ENCODE results near the gene SSTR4. TPM values are rescaled to one million over a fixed set of nuclear protein-coding genes. Genes with fewer than 3 reads are reported as not detected.

Gene SSTR4
- total RNA-seq, 1 donor from 2014 or later: not detected

GRCh38 chr20:23032056-23032749 is 2.9 kb upstream of the SSTR4 start:
- Histone ChIP-seq H3K4me3 (ENCODE audit: low read depth, low read length) (no peak overlapping the region), H3K36me3 (ENCODE audit: control insufficient read depth, insufficient read depth, low read length) (no peaks in the 10 kb centered on the region), H3K27me3 (ENCODE audit: control insufficient read depth, insufficient read depth, low read length) (peaks cover 14% of the 10 kb centered on the region)
- DNase-seq (ENCODE audit: low read depth) (no peak), FAIRE-seq (no peak)
- TF ChIP-seq, protein P1, sequence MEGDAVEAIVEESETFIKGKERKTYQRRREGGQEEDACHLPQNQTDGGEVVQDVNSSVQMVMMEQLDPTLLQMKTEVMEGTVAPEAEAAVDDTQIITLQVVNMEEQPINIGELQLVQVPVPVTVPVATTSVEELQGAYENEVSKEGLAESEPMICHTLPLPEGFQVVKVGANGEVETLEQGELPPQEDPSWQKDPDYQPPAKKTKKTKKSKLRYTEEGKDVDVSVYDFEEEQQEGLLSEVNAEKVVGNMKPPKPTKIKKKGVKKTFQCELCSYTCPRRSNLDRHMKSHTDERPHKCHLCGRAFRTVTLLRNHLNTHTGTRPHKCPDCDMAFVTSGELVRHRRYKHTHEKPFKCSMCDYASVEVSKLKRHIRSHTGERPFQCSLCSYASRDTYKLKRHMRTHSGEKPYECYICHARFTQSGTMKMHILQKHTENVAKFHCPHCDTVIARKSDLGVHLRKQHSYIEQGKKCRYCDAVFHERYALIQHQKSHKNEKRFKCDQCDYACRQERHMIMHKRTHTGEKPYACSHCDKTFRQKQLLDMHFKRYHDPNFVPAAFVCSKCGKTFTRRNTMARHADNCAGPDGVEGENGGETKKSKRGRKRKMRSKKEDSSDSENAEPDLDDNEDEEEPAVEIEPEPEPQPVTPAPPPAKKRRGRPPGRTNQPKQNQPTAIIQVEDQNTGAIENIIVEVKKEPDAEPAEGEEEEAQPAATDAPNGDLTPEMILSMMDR (IDR thresholded peaks at IDR 0.05; ENCODE audit: insufficient read depth, low read length, severe bottlenecking): no peak

DNA sequence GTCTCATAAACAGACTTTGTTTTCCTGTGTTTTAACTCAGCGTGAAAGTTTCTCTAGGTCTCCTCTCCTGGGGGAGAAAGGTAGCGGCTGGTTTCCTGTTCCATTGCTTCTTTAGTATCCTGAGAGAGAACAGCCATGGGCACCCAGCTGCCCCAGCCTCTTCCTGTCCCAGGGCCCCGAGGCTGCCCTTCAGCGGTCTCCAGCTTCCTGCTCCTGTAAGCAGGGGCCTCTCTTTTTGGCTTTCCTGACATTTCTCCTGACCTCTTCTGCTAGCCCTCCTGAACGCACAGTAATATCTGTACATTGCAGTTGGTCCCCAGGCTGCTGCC is 2.4 kb upstream of the SSTR4 start:
- no peak for FAIRE-seq
- peaks cover 14% of the 10 kb centered on the region for H3K27me3 ChIP-seq (ENCODE audit: control insufficient read depth, insufficient read depth, low read length)

DNA sequence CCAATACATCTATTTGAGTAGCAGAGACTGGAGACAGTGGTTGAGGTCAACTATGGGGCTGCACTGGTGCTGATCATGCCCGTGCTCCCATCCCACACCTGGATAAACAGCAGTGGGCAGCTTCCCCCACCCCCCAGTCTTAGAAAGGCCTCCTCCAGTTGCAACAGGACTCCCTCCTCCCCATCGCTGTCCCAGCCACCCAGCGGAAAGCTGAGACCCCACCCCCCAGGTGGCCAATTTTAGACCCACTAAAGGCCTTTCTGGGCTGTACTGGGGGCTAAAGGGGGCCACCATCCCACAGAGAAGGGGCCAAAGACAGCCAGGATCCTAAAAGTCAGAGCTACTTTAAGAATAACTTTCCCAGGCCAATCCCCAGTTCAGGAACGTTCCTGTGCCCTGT is 1.2 kb upstream of the SSTR4 start:
- TF ChIP-seq, protein P1 (IDR thresholded peaks at IDR 0.05; ENCODE audit: insufficient read depth, low read length, severe bottlenecking): no peak
- FAIRE-seq (no peak), DNase-seq (ENCODE audit: low read depth) (no peak)
- peaks cover 19% of the 10 kb centered on the region for H3K27me3 ChIP-seq (ENCODE audit: control insufficient read depth, insufficient read depth, low read length)
- no peak overlapping the region for H3K4me3 ChIP-seq (ENCODE audit: low read depth, low read length)
- H3K36me3 ChIP-seq (ENCODE audit: control insufficient read depth, insufficient read depth, low read length): no peaks in the 10 kb centered on the region

More for the DNA sequence above, 2.4 kb upstream of the SSTR4 start:
- Histone ChIP-seq H3K36me3 (ENCODE audit: control insufficient read depth, insufficient read depth, low read length) (no peaks in the 10 kb centered on the region), H3K4me3 (ENCODE audit: low read depth, low read length) (no peak overlapping the region)
- no peak for DNase-seq (ENCODE audit: low read depth)
- TF ChIP-seq, protein P1 (IDR thresholded peaks at IDR 0.05; ENCODE audit: insufficient read depth, low read length, severe bottlenecking): no peak

DNA sequence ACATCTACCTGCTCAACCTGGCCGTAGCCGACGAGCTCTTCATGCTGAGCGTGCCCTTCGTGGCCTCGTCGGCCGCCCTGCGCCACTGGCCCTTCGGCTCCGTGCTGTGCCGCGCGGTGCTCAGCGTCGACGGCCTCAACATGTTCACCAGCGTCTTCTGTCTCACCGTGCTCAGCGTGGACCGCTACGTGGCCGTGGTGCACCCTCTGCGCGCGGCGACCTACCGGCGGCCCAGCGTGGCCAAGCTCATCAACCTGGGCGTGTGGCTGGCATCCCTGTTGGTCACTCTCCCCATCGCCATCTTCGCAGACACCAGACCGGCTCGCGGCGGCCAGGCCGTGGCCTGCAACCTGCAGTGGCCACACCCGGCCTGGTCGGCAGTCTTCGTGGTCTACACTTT is 619 bp downstream of the SSTR4 start:
- FAIRE-seq (no peak), DNase-seq (ENCODE audit: low read depth) (no peak)
- no peak overlapping the region for H3K4me3 ChIP-seq (ENCODE audit: low read depth, low read length)
- TF ChIP-seq, protein P1 (IDR thresholded peaks at IDR 0.05; ENCODE audit: insufficient read depth, low read length, severe bottlenecking): no peak
- peaks cover 19% of the 10 kb centered on the region for H3K27me3 ChIP-seq (ENCODE audit: control insufficient read depth, insufficient read depth, low read length)
- no peaks in the 10 kb centered on the region for H3K36me3 ChIP-seq (ENCODE audit: control insufficient read depth, insufficient read depth, low read length)

- Histone ChIP-seq H3K4me3 (ENCODE audit: low read depth, low read length) (no peak overlapping the region), H3K36me3 (ENCODE audit: control insufficient read depth, insufficient read depth, low read length) (no peaks in the 10 kb centered on the region), H3K27me3 (ENCODE audit: control insufficient read depth, insufficient read depth, low read length) (peaks cover 19% of the 10 kb centered on the region)
- TF ChIP-seq, protein P1 (IDR thresholded peaks at IDR 0.05; ENCODE audit: insufficient read depth, low read length, severe bottlenecking): no peak
- FAIRE-seq: no peak
- no peak for DNase-seq (ENCODE audit: low read depth)
Observed at GRCh38 chr20:23036371-23036770, 1.3 kb downstream of the SSTR4 start.

GRCh38 chr20:23037017-23037481 is 1.9 kb downstream of the SSTR4 start:
- DNase-seq (ENCODE audit: low read depth) (no peak), FAIRE-seq (no peak)
- H3K36me3 ChIP-seq (ENCODE audit: control insufficient read depth, insufficient read depth, low read length): no peaks in the 10 kb centered on the region
- no peak overlapping the region for H3K4me3 ChIP-seq (ENCODE audit: low read depth, low read length)
- TF ChIP-seq, protein P1 (IDR thresholded peaks at IDR 0.05; ENCODE audit: insufficient read depth, low read length, severe bottlenecking): no peak
- peaks cover 19% of the 10 kb centered on the region for H3K27me3 ChIP-seq (ENCODE audit: control insufficient read depth, insufficient read depth, low read length)
